ENCODE results near the gene UBE3D.

- TF ChIP-seq, protein P1, sequence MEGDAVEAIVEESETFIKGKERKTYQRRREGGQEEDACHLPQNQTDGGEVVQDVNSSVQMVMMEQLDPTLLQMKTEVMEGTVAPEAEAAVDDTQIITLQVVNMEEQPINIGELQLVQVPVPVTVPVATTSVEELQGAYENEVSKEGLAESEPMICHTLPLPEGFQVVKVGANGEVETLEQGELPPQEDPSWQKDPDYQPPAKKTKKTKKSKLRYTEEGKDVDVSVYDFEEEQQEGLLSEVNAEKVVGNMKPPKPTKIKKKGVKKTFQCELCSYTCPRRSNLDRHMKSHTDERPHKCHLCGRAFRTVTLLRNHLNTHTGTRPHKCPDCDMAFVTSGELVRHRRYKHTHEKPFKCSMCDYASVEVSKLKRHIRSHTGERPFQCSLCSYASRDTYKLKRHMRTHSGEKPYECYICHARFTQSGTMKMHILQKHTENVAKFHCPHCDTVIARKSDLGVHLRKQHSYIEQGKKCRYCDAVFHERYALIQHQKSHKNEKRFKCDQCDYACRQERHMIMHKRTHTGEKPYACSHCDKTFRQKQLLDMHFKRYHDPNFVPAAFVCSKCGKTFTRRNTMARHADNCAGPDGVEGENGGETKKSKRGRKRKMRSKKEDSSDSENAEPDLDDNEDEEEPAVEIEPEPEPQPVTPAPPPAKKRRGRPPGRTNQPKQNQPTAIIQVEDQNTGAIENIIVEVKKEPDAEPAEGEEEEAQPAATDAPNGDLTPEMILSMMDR (IDR thresholded peaks at IDR 0.05) = no peak
- no peak for TF ChIP-seq POLR2A (IDR thresholded peaks at IDR 0.05)
These were observed 113.7 kb downstream of the UBE3D start for GRCh38 chr6:82951935-82952334.

Data from Peyer's patch (tissue), 4 donors.